Panc1 (cell line): ENCODE measurements around the gene KCNG2.

ENCODE experiments used
- TCF7L2 ChIP-seq: IDR thresholded peaks from 2 replicates; pipeline ENCODE4 v1.6.1; 2011; ENCODE audit warnings: mild to moderate bottlenecking, low read depth, low read length, inconsistent platforms
- TF ChIP-seq, protein P1 (sequence below): fragments of 450-650 bp; IDR thresholded peaks from 2 replicates; pipeline ENCODE4 v1.5.1; 2017; ENCODE audit warnings: mild to moderate bottlenecking

DNA sequence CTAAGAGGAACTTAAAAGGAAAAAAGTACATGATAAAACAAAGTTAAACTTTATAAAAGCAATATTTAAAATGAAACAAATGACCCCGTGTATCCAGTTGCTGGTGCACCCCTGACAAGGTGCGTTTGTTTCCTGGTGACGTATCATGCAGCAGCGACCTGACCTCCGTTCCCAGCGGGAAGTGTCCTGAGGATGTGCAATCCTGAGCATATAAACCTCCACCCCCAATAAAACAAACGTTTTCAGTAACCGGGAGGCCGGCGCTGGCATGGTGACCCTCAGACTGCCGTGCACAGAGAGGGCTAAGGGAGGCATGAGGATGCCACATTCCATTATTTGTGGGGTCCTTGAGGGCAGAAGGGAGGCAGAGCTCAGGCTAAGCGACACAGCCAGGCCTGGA is 138.9 kb downstream of the KCNG2 start:
- TF ChIP-seq, protein P1, sequence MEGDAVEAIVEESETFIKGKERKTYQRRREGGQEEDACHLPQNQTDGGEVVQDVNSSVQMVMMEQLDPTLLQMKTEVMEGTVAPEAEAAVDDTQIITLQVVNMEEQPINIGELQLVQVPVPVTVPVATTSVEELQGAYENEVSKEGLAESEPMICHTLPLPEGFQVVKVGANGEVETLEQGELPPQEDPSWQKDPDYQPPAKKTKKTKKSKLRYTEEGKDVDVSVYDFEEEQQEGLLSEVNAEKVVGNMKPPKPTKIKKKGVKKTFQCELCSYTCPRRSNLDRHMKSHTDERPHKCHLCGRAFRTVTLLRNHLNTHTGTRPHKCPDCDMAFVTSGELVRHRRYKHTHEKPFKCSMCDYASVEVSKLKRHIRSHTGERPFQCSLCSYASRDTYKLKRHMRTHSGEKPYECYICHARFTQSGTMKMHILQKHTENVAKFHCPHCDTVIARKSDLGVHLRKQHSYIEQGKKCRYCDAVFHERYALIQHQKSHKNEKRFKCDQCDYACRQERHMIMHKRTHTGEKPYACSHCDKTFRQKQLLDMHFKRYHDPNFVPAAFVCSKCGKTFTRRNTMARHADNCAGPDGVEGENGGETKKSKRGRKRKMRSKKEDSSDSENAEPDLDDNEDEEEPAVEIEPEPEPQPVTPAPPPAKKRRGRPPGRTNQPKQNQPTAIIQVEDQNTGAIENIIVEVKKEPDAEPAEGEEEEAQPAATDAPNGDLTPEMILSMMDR, result no peak
- TF ChIP-seq TCF7L2, result no peak
